Adrenal gland (tissue), 5 donors: ENCODE results near the gene TNS1.

Source experiments
- POLR2A ChIP-seq, 2 donors: fragments of 450-650 bp; IDR thresholded peaks; one replicate each; pipeline ENCODE4 v1.6.1; 2017; ENCODE audit warnings: antibody characterized with exemption in 2 of 2, mild to moderate bottlenecking in 2 of 2, moderate library complexity in 1 of 2
- TF ChIP-seq, protein P1 (sequence below), 6 experiments: fragments of 450-650 bp in 4 of 6; fragments of 200-600 bp in 2 of 6; sonication (generic) in 1 of 6; IDR thresholded peaks; 1 replicate in 5 of 6; 2 replicates in 1 of 6; pipeline versions ENCODE4 v1.5.1 to v1.8.0; 2016 to 2021; ENCODE audit warnings: antibody characterized with exemption in 6 of 6, mild to moderate bottlenecking in 2 of 6, moderate library complexity in 1 of 6
- donor health status: DM: no; HTN: no; CAD: no.

DNA sequence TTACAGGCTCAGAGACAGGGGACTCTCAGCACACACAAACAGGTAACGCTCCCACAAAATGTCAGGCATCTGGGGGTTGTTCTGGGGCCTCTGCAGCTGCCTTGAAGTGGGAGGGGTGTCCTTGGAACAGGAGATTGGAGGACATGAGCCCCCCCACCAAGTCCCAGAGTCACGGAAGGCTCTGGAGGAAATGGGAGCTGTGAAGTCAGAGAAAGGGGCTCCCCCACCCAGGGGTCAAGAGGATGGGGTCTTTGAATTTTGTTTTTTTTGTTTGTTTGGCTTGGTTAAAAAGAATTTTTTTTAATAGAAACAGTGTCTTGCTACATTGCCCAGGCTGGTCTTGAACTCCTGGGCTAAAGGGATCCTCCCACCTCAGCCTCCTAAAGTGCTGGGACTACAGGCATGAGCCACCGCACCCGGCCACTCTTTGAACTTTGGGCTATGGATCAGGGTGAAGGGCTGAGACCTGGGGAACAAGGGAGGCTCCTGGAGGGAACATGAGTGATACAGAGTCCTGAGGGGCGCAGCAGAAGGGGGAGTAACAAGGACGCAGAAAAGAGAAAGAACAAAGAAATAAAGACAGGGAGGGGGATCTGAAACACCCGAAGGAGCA lies 46.8 kb downstream of the TNS1 start:
- TF ChIP-seq, protein P1, sequence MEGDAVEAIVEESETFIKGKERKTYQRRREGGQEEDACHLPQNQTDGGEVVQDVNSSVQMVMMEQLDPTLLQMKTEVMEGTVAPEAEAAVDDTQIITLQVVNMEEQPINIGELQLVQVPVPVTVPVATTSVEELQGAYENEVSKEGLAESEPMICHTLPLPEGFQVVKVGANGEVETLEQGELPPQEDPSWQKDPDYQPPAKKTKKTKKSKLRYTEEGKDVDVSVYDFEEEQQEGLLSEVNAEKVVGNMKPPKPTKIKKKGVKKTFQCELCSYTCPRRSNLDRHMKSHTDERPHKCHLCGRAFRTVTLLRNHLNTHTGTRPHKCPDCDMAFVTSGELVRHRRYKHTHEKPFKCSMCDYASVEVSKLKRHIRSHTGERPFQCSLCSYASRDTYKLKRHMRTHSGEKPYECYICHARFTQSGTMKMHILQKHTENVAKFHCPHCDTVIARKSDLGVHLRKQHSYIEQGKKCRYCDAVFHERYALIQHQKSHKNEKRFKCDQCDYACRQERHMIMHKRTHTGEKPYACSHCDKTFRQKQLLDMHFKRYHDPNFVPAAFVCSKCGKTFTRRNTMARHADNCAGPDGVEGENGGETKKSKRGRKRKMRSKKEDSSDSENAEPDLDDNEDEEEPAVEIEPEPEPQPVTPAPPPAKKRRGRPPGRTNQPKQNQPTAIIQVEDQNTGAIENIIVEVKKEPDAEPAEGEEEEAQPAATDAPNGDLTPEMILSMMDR (IDR thresholded peaks at IDR 0.05): no peak
- TF ChIP-seq POLR2A (IDR thresholded peaks at IDR 0.05): no peak
